ENCODE data around the gene IGSF1. TPM values are rescaled to one million over a fixed set of nuclear protein-coding genes. Genes with fewer than 3 reads are reported as not detected.

IGSF1 gene
- total RNA-seq, 6 experiments from 2014 or later: 0.24 to 0.64 (median 0.40) TPM

DNA sequence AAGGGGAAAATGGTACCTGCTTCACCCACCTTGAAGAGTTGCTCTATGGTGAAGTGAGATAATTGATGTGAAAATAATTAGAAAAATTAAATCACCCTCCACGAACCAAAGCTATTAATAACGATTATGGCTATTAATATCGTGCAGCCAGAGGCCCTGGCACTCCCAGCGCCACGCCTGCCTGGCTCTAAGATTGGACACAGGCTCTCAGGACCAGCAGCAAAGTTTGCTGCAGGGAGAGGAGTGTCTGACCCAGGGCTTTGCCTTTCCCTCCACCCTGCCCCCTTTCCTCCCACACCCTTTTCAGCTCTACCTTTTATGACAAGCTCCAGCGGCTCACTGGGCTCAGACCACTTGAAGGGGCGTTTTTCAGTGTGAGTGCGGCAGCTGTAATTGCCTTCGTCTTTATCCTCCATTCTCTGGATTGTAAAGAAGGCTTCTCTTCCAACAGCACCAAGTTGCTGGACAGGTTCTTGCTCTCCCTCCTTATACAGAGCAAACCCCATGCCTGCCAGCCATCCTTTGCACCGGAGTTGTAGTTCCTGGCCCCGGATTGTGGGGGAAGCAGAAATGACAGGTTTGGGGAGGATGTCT lies 11.5 kb downstream of the IGSF1 start:
- Histone ChIP-seq H3K27me3 (no peaks in the 10 kb centered on the region), H3K27ac (no peak overlapping the region), H3K4me3 (no peak overlapping the region), H3K4me1 (no peaks in the 10 kb centered on the region), H3K9me3 (no peaks in the 10 kb centered on the region), H3K36me3 (no peaks in the 10 kb centered on the region)
- no peak for TF ChIP-seq CTCF (IDR thresholded peaks at IDR 0.05)
- no peak for TF ChIP-seq POLR2A (IDR thresholded peaks at IDR 0.05)
- no peak for DNase-seq
- 38% methylated on average over 8 of the region's 11 CpGs for WGBS (ENCODE audit: insufficient coverage, low coverage, low lambda C conversion rate, missing lambda C conversion rate)
- ATAC-seq: no peak
- intact Hi-C loops (cut with DNase I): no loop called here

- ATAC-seq (no peak), DNase-seq (no peak)
- no peak for TF ChIP-seq POLR2A (IDR thresholded peaks at IDR 0.05)
- TF ChIP-seq CTCF (IDR thresholded peaks at IDR 0.05): no peak
- intact Hi-C loops (cut with DNase I): no loop called here
- no peaks in the 10 kb centered on the region for H3K36me3 ChIP-seq
- 71% methylated on average over 3 of the region's 5 CpGs for WGBS (ENCODE audit: insufficient coverage, low coverage, low lambda C conversion rate, missing lambda C conversion rate)
- no peak overlapping the region for H3K4me3 ChIP-seq
- no peaks in the 10 kb centered on the region for H3K27me3 ChIP-seq
- no peak overlapping the region for H3K27ac ChIP-seq
- no peaks in the 10 kb centered on the region for H3K9me3 ChIP-seq
- no peaks in the 10 kb centered on the region for H3K4me1 ChIP-seq
These were observed 16.1 kb downstream of the IGSF1 start for GRCh38 chrX:131273011-131273410.

DNA sequence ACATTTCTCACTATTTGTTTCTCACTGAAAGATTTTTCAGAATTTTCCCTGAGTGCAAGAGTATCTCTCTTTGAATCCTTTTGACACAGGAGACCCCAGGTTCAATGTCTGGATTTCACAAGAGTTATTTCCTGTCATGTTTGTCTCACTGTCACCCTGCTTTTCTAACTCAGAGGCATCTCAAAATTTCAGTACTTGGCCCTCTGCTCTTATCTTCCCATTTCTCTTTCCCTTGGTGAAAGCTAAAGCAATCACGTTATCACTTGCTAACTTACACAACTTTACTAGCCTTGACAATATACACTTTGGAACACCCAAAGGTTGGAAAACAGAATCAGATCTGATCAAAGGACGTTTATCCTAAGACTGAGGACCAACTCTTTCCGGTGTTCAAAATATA lies 17.3 kb downstream of the IGSF1 start:
- TF ChIP-seq CTCF (IDR thresholded peaks at IDR 0.05) (no peak), POLR2A (IDR thresholded peaks at IDR 0.05) (no peak)
- intact Hi-C loops (cut with DNase I): no loop called here
- ATAC-seq (no peak), DNase-seq (no peak)
- H3K4me3 ChIP-seq: no peak overlapping the region
- H3K27ac ChIP-seq: no peak overlapping the region
- no peaks in the 10 kb centered on the region for H3K27me3 ChIP-seq
- no peaks in the 10 kb centered on the region for H3K9me3 ChIP-seq
- 21% methylated on average over 3 of the region's 3 CpGs for WGBS (ENCODE audit: insufficient coverage, low coverage, low lambda C conversion rate, missing lambda C conversion rate)
- no peaks in the 10 kb centered on the region for H3K4me1 ChIP-seq
- H3K36me3 ChIP-seq: no peaks in the 10 kb centered on the region

DNA sequence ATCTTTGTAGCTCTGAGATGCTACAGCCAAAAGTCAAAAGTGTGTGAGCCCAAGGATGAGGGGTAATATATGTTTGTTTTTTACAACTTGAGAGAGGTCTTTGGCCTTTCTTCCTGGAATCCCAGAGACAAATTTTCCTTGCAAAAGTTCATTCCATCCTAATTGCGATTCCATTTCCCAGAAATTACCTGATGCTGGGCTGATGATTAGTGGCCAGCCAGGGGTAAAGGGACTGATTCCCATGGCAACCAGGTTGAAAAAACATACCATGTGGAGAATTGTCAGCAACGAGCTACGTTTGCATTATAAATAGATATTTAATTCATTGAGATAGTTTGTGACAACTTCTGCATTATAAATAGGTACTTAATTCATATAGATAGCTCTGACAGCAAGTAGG lies 17.8 kb downstream of the IGSF1 start:
- intact Hi-C loops (cut with DNase I): no loop called here
- ATAC-seq: no peak
- no peaks in the 10 kb centered on the region for H3K36me3 ChIP-seq
- no peaks in the 10 kb centered on the region for H3K4me1 ChIP-seq
- no peaks in the 10 kb centered on the region for H3K27me3 ChIP-seq
- DNase-seq: no peak
- no peak overlapping the region for H3K4me3 ChIP-seq
- 0% methylated on average over 2 of the region's 3 CpGs for WGBS (ENCODE audit: insufficient coverage, low coverage, low lambda C conversion rate, missing lambda C conversion rate)
- no peak for TF ChIP-seq CTCF (IDR thresholded peaks at IDR 0.05)
- no peak for TF ChIP-seq POLR2A (IDR thresholded peaks at IDR 0.05)
- no peaks in the 10 kb centered on the region for H3K9me3 ChIP-seq
- H3K27ac ChIP-seq: no peak overlapping the region

GRCh38 chrX:131270080-131270479 lies 19.0 kb downstream of the IGSF1 start:
- DNase-seq (no peak), ATAC-seq (no peak)
- Histone ChIP-seq H3K36me3 (no peaks in the 10 kb centered on the region), H3K4me1 (no peaks in the 10 kb centered on the region), H3K27ac (no peak overlapping the region), H3K27me3 (no peaks in the 10 kb centered on the region), H3K4me3 (no peak overlapping the region), H3K9me3 (no peaks in the 10 kb centered on the region)
- TF ChIP-seq CTCF (IDR thresholded peaks at IDR 0.05) (no peak), POLR2A (IDR thresholded peaks at IDR 0.05) (no peak)
- intact Hi-C loops (cut with DNase I): no loop called here
- 0% methylated on average over 1 of the region's 1 CpG for WGBS (ENCODE audit: insufficient coverage, low coverage, low lambda C conversion rate, missing lambda C conversion rate)
